ENCODE results near the gene SPX.

DNA sequence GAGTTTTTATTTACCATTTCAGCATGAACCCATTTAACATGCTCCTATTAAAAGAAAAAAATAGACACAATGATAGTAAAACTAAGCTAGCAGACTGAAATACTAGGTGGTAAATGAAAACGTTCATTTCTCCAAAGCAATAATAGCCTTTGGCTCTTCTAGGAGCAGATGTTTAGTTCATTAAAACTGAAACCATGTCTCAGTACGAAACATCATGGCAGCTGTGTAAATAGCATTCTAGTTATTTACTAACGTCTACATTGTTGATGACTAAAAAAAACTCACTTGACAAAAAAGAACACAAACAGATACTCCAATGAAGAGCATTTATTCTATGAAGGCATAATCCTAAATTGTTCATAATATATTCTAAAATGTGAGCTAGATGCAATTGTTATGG, 42.6 kb upstream of the SPX start:
- TF ChIP-seq, protein P1, sequence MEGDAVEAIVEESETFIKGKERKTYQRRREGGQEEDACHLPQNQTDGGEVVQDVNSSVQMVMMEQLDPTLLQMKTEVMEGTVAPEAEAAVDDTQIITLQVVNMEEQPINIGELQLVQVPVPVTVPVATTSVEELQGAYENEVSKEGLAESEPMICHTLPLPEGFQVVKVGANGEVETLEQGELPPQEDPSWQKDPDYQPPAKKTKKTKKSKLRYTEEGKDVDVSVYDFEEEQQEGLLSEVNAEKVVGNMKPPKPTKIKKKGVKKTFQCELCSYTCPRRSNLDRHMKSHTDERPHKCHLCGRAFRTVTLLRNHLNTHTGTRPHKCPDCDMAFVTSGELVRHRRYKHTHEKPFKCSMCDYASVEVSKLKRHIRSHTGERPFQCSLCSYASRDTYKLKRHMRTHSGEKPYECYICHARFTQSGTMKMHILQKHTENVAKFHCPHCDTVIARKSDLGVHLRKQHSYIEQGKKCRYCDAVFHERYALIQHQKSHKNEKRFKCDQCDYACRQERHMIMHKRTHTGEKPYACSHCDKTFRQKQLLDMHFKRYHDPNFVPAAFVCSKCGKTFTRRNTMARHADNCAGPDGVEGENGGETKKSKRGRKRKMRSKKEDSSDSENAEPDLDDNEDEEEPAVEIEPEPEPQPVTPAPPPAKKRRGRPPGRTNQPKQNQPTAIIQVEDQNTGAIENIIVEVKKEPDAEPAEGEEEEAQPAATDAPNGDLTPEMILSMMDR (IDR thresholded peaks at IDR 0.05), result no peak
- TF ChIP-seq POLR2A (IDR thresholded peaks at IDR 0.05), result no peak
